Activated B cell treated with CpG ODN at 0.5 μM for 24 hours (primary cell): ENCODE data around the gene RPP38. TPM values are rescaled to one million over a fixed set of nuclear protein-coding genes. Genes with fewer than 3 reads are reported as not detected.

Experiments
- ATAC-seq: fragments of 200-7000 bp; cut with Tn5 transposase; one replicate; pipeline ENCODE4 v1.10.0; 2021; ENCODE audit warnings: low read depth, mild to moderate bottlenecking, moderate library complexity
- CTCF ChIA-PET: fragments of 350-600 bp; sonication (Branson Sonifier 250); formaldehyde crosslinking; loops from one replicate; lab custom pipeline; 2021; ENCODE audit warnings: antibody characterized with exemption; lab: Charles Lee
- POLR2A ChIA-PET: fragments of 350-600 bp; sonication (Branson Sonifier 250); formaldehyde crosslinking; loops from one replicate; lab custom pipeline; 2021; ENCODE audit warnings: antibody characterized with exemption; lab: Charles Lee
- DNase-seq: peaks from one replicate; pipeline ENCODE4 v3.0.0; 2022
- H3K27ac Mint-ChIP-seq: one replicate; pipeline ENCODE4 v1.8.0; 2020; ENCODE audit warnings: mixed read lengths
- H3K27me3 Mint-ChIP-seq: one replicate; pipeline ENCODE4 v1.8.0; 2021; ENCODE audit warnings: mixed read lengths
- H3K36me3 Mint-ChIP-seq: one replicate; pipeline ENCODE4 v1.8.0; 2021; ENCODE audit warnings: low read depth, mixed read lengths
- H3K4me1 Mint-ChIP-seq: one replicate; pipeline ENCODE4 v1.8.0; 2021; ENCODE audit warnings: mixed read lengths
- H3K4me3 Mint-ChIP-seq: one replicate; pipeline ENCODE4 v1.8.0; 2020; ENCODE audit warnings: mild to moderate bottlenecking, mixed read lengths
- H3K9me3 Mint-ChIP-seq: one replicate; pipeline ENCODE4 v1.8.0; 2020; ENCODE audit warnings: mixed read lengths
- intact Hi-C: fragments of 100-400 bp; cut with micrococcal nuclease; formaldehyde crosslinking; loops from one replicate; pipeline ENCODE4 v1.15.1; 2024
- total RNA-seq: library from RNA; stranded (reverse); gene quantifications from 2 replicates; pipeline ENCODE4 v1.2.3, GENCODE V29; 2022
- TF ChIP-seq, protein P1 (sequence below): fragments of 200-600 bp; IDR thresholded peaks from one replicate; pipeline ENCODE4 v1.8.0; 2022; ENCODE audit warnings: antibody characterized with exemption, mild to moderate bottlenecking

Gene RPP38
- total RNA-seq, 1 donor from 2014 or later, result 27.9 TPM

DNA sequence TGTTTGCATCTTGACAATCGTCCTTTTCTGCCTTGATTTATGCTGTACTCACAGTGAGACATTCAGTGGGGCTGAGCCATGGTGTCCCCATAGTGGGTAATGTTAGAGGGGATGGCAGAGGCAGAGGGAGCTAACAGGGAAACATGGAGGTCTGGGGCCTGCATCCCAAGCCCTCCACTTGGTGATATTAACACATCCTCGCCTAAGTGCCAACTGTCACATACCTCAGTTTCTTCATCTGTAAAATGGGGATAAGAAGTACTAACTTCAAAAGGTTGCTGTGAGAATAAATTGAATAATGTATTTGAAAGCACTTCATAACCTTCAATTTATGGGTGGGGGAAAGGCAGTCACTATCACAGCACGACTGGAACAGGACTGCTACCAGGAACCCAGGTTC, 27.8 kb downstream of the RPP38 start:
- H3K27ac Mint-ChIP-seq, result no peak overlapping the region
- no peaks in the 10 kb centered on the region for H3K27me3 Mint-ChIP-seq
- no peaks in the 10 kb centered on the region for H3K9me3 Mint-ChIP-seq
- DNase-seq (no peak), ATAC-seq (no peak)
- ChIA-PET POLR2A (interaction anchor here (0.8 kb wide), 1 partner anchor 934 kb away, joined by 3 read pairs; no protein-coding TSS in a partner anchor), CTCF (interaction anchor here (1.4 kb wide), 1 partner anchor 20 kb away, joined by 4 read pairs; no protein-coding TSS in a partner anchor)
- peaks cover 37% of the 10 kb centered on the region for H3K36me3 Mint-ChIP-seq
- H3K4me1 Mint-ChIP-seq, result peaks cover 2% of the 10 kb centered on the region
- intact Hi-C loops, result no loop called here
- no peak overlapping the region for H3K4me3 Mint-ChIP-seq
- TF ChIP-seq, protein P1, sequence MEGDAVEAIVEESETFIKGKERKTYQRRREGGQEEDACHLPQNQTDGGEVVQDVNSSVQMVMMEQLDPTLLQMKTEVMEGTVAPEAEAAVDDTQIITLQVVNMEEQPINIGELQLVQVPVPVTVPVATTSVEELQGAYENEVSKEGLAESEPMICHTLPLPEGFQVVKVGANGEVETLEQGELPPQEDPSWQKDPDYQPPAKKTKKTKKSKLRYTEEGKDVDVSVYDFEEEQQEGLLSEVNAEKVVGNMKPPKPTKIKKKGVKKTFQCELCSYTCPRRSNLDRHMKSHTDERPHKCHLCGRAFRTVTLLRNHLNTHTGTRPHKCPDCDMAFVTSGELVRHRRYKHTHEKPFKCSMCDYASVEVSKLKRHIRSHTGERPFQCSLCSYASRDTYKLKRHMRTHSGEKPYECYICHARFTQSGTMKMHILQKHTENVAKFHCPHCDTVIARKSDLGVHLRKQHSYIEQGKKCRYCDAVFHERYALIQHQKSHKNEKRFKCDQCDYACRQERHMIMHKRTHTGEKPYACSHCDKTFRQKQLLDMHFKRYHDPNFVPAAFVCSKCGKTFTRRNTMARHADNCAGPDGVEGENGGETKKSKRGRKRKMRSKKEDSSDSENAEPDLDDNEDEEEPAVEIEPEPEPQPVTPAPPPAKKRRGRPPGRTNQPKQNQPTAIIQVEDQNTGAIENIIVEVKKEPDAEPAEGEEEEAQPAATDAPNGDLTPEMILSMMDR, result no peak

DNA sequence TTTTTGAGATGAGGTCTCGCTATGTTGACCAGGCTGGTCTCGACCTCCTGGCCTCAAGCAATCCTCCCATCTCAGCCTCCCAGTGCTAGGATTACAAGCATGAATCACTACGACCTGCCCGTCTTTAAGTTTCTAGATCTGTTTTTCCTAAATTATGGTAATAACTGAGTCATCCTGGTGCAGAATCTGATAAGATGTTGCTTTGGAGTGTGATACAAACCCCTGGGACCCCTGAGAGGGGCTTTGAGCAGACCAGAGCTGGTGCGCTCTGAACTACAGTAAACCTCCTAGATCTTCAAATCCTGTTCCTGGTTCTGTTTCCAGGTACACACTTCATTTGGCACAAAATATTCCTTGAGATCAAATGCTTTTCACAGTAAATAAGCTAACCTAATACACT, 34.2 kb downstream of the RPP38 start:
- no peaks in the 10 kb centered on the region for H3K4me1 Mint-ChIP-seq
- ChIA-PET CTCF (no interaction called here), POLR2A (interaction anchor here (0.6 kb wide), 1 partner anchor 251 kb away, joined by 4 read pairs; no protein-coding TSS in a partner anchor)
- DNase-seq (no peak), ATAC-seq (no peak)
- peaks cover 56% of the 10 kb centered on the region for H3K36me3 Mint-ChIP-seq
- H3K27me3 Mint-ChIP-seq, result no peaks in the 10 kb centered on the region
- no peaks in the 10 kb centered on the region for H3K9me3 Mint-ChIP-seq
- TF ChIP-seq, protein P1, result no peak
- H3K27ac Mint-ChIP-seq, result no peak overlapping the region
- intact Hi-C loops, result no loop called here
- H3K4me3 Mint-ChIP-seq, result no peak overlapping the region

DNA sequence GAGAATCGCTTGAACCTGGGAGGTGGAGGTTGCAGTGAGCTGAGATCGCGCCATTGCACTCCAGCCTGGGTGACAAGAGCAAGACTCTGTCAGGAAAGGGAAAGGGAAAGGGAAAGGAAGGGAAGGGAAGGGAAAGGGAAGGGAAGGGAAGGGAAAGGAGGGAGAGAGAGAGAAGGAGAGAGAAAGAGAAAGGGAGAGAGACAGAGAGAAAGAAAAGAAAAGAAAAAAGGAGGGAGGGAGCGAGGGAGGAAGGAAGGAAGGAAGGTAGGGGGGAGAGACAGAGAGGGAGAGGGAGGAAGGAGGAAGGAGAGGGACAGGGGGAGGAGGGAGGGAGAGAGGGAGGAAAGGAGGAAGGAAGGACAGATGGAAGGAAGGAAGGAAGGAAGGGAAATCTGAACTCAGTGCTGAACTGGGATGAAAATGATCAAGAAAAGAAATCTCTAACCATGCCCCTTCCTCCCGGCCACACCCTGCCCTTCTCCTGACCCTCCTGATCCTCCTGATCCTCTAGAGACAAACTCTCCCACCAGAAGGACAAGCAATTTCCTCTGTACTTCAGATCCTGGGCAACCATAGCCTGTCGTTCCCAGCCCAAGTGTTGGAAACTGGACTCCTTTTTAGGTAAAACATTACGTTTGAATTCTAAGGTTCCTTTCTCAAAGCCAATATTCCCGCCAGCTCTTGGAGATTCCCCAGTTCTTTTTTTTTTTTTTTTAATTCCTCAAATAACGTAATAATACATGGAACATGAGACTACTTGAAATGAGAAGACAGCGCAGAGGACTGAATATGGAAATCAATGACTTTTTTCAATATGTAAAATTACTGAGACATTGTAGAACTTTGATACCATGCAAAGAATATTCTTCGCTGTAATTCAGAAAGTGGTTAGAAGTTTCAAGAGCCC, 39.2 kb downstream of the RPP38 start:
- DNase-seq (no peak), ATAC-seq (no peak)
- no peak overlapping the region for H3K27ac Mint-ChIP-seq
- ChIA-PET POLR2A (no interaction called here), CTCF (no interaction called here)
- H3K27me3 Mint-ChIP-seq, result no peaks in the 10 kb centered on the region
- TF ChIP-seq, protein P1, result no peak
- H3K4me1 Mint-ChIP-seq, result peaks cover 22% of the 10 kb centered on the region
- no peak overlapping the region for H3K4me3 Mint-ChIP-seq
- no peaks in the 10 kb centered on the region for H3K9me3 Mint-ChIP-seq
- intact Hi-C loops, result no loop called here
- peaks cover 36% of the 10 kb centered on the region for H3K36me3 Mint-ChIP-seq

DNA sequence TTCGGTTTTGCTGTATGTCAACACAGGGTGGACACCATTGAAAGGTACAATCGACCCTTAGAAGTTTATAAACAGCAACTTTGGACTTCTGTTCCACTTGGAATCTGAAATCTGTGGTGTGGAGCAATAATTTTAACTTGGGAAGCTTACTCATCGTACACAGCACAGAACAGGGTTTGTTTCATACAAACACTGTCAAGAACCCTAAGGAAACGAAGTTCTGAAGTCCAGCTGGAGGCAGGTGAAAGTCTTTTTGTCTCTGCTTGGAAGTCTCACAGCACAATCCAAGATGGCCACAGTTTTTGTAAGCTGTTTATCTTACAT, 39.8 kb downstream of the RPP38 start:
- no peaks in the 10 kb centered on the region for H3K9me3 Mint-ChIP-seq
- no peak overlapping the region for H3K27ac Mint-ChIP-seq
- H3K36me3 Mint-ChIP-seq, result peaks cover 33% of the 10 kb centered on the region
- DNase-seq (no peak), ATAC-seq (no peak)
- intact Hi-C loops, result no loop called here
- H3K4me3 Mint-ChIP-seq, result no peak overlapping the region
- CTCF ChIA-PET, result no interaction called here
- POLR2A ChIA-PET, result no interaction called here
- peaks cover 28% of the 10 kb centered on the region for H3K4me1 Mint-ChIP-seq
- no peaks in the 10 kb centered on the region for H3K27me3 Mint-ChIP-seq
- TF ChIP-seq, protein P1, result no peak

DNA sequence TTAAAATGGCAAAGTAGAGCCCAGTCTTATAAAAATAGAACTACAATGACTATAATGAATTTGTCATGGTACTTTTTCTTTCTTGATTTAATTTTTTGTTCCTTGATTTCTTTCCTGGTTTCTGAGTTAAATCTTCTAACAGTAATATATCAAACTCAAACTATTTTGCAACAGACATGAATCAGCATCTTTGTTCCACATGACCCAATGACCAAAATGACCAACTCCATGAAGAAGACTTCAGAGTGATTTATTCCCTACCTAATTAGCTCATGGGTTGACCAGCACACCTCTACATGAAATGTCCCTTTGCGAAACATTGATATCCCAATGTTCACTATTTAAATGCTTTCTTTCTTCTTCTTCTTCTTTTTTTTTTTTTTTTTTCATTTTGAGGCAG, 40.5 kb downstream of the RPP38 start:
- no peaks in the 10 kb centered on the region for H3K9me3 Mint-ChIP-seq
- H3K27me3 Mint-ChIP-seq, result no peaks in the 10 kb centered on the region
- ATAC-seq, result no peak
- ChIA-PET CTCF (no interaction called here), POLR2A (interaction anchor here (0.6 kb wide), 1 partner anchor 124 kb away, joined by 3 read pairs; no protein-coding TSS in a partner anchor)
- peaks cover 34% of the 10 kb centered on the region for H3K4me1 Mint-ChIP-seq
- no peak overlapping the region for H3K4me3 Mint-ChIP-seq
- intact Hi-C loops, result no loop called here
- H3K27ac Mint-ChIP-seq, result no peak overlapping the region
- peaks cover 30% of the 10 kb centered on the region for H3K36me3 Mint-ChIP-seq
- DNase-seq, result no peak
- TF ChIP-seq, protein P1, result no peak
